ENCODE measurements around the gene DNAJC5G. TPM values are rescaled to one million over a fixed set of nuclear protein-coding genes. Genes with fewer than 3 reads are reported as not detected.
A peak's percentile ranks its signal among the peaks of the same experiment; 100 is the strongest.

Gene DNAJC5G
- total and polyA plus RNA-seq, 2 experiments from 2014 or later, result 4.4 to 14.1 TPM

GRCh38 chr2:27307545-27308358 is 32.5 kb downstream of the DNAJC5G start:
- Histone ChIP-seq H3K4me1 (ENCODE audit: low read depth) (no peaks in the 10 kb centered on the region), H3K36me3 (peaks cover 6% of the 10 kb centered on the region), H3K9me3 (ENCODE audit: low read depth) (no peaks in the 10 kb centered on the region), H3K4me3 (no peak overlapping the region), H3K27me3 (peaks cover 40% of the 10 kb centered on the region), H3K27ac (no peak overlapping the region)
- no peak for TF ChIP-seq CTCF (IDR thresholded peaks at IDR 0.05; ENCODE audit: low read depth, low read length)
- peak in 1 of 2 donors; percentile 52 for DNase-seq (ENCODE audit: low read depth in 1 of 2, low spot score in 1 of 2)

GRCh38 chr2:27308359-27308881 is 33.2 kb downstream of the DNAJC5G start, which contains the start of gene UCN:
TSS of gene UCN (minus strand) at chr2:27308445. CDS start at chr2:27307895, 550 bp downstream.
- H3K27me3 ChIP-seq, result peaks cover 40% of the 10 kb centered on the region
- no peak within 1 kb of the TSS for H3K27ac ChIP-seq
- no peak within 1 kb of the TSS for H3K4me3 ChIP-seq

GRCh38 chr2:27309651-27310050 is 34.4 kb downstream of the DNAJC5G start:
- Histone ChIP-seq H3K36me3 (peaks cover 6% of the 10 kb centered on the region), H3K4me1 (ENCODE audit: low read depth) (no peaks in the 10 kb centered on the region), H3K27me3 (peaks cover 35% of the 10 kb centered on the region), H3K4me3 (no peak overlapping the region), H3K27ac (no peak overlapping the region), H3K9me3 (ENCODE audit: low read depth) (no peaks in the 10 kb centered on the region)
- DNase-seq (ENCODE audit: low read depth in 1 of 2, low spot score in 1 of 2), result no peak
- no peak for TF ChIP-seq CTCF (IDR thresholded peaks at IDR 0.05; ENCODE audit: low read depth, low read length)

More at GRCh38 chr2:27308359-27308881, 33.2 kb downstream of the DNAJC5G start, which contains the start of gene UCN:
- Histone ChIP-seq H3K9me3 (ENCODE audit: low read depth) (no peaks in the 10 kb centered on the region), H3K36me3 (peaks cover 6% of the 10 kb centered on the region), H3K4me1 (ENCODE audit: low read depth) (no peaks in the 10 kb centered on the region)
- DNase-seq (ENCODE audit: low read depth in 1 of 2, low spot score in 1 of 2), result peak; percentile 62 to 91
- TF ChIP-seq CTCF (IDR thresholded peaks at IDR 0.05; ENCODE audit: low read depth, low read length), result no peak

- Histone ChIP-seq H3K27me3 (peaks cover 10% of the 10 kb centered on the region), H3K36me3 (no peaks in the 10 kb centered on the region), H3K27ac (no peak overlapping the region), H3K9me3 (ENCODE audit: low read depth) (no peaks in the 10 kb centered on the region), H3K4me3 (no peak overlapping the region), H3K4me1 (ENCODE audit: low read depth) (no peaks in the 10 kb centered on the region)
- TF ChIP-seq CTCF (IDR thresholded peaks at IDR 0.05; ENCODE audit: low read depth, low read length), result no peak
- no peak for DNase-seq (ENCODE audit: low read depth in 1 of 2, low spot score in 1 of 2)
These were observed 36.9 kb downstream of the DNAJC5G start for GRCh38 chr2:27312152-27312551.

- H3K9me3 ChIP-seq (ENCODE audit: low read depth), result no peaks in the 10 kb centered on the region
- no peaks in the 10 kb centered on the region for H3K27me3 ChIP-seq
- H3K4me3 ChIP-seq, result no peak overlapping the region
- H3K27ac ChIP-seq, result no peak overlapping the region
- no peak for DNase-seq (ENCODE audit: low read depth in 1 of 2, low spot score in 1 of 2)
- no peaks in the 10 kb centered on the region for H3K4me1 ChIP-seq (ENCODE audit: low read depth)
- TF ChIP-seq CTCF (IDR thresholded peaks at IDR 0.05; ENCODE audit: low read depth, low read length), result no peak
- no peaks in the 10 kb centered on the region for H3K36me3 ChIP-seq
These were observed 38.8 kb downstream of the DNAJC5G start for GRCh38 chr2:27313882-27314645.
